Activated naive CD4-positive, alpha-beta T cell treated with anti-CD3 and anti-CD28 coated beads, Interleukin-2, amount 50 U/mL, for 24 hours (primary cell): Measurements from ENCODE around the gene GSC2.

Source experiments
- H3K27ac Mint-ChIP-seq: one replicate; pipeline ENCODE4 v1.8.0; 2021; ENCODE audit warnings: mild to moderate bottlenecking, mixed read lengths
- H3K27me3 Mint-ChIP-seq: one replicate; pipeline ENCODE4 v1.8.0; 2021; ENCODE audit warnings: mixed read lengths
- H3K36me3 Mint-ChIP-seq: one replicate; pipeline ENCODE4 v1.8.0; 2021; ENCODE audit warnings: mixed read lengths
- H3K4me1 Mint-ChIP-seq: one replicate; pipeline ENCODE4 v1.8.0; 2021; ENCODE audit warnings: mixed read lengths
- H3K4me3 Mint-ChIP-seq: one replicate; pipeline ENCODE4 v1.8.0; 2021; ENCODE audit warnings: mild to moderate bottlenecking, mixed read lengths
- H3K9me3 Mint-ChIP-seq: one replicate; pipeline ENCODE4 v1.8.0; 2021; ENCODE audit warnings: mixed read lengths

GSC2 gene

GRCh38 chr22:19122752-19123492 lies 27.2 kb downstream of the GSC2 start:
- no peaks in the 10 kb centered on the region for H3K9me3 Mint-ChIP-seq
- H3K27ac Mint-ChIP-seq: no peak overlapping the region
- H3K4me3 Mint-ChIP-seq: peak overlapping the region; percentile 82
- H3K4me1 Mint-ChIP-seq: peaks cover 44% of the 10 kb centered on the region
- no peaks in the 10 kb centered on the region for H3K36me3 Mint-ChIP-seq
- no peaks in the 10 kb centered on the region for H3K27me3 Mint-ChIP-seq

GRCh38 chr22:19122143-19122751 lies 27.8 kb downstream of the GSC2 start, which contains the start of gene DGCR2:
TSS of gene DGCR2 (minus strand) at chr22:19122412. CDS start at chr22:19122206, 206 bp downstream.
- Mint-ChIP-seq H3K9me3 (no peaks in the 10 kb centered on the region), H3K4me1 (peaks cover 51% of the 10 kb centered on the region), H3K36me3 (no peaks in the 10 kb centered on the region), H3K27ac (peak within 1 kb of the TSS; percentile 51), H3K27me3 (no peaks in the 10 kb centered on the region), H3K4me3 (peak within 1 kb of the TSS; percentile 93)

- H3K9me3 Mint-ChIP-seq: no peaks in the 10 kb centered on the region
- peak overlapping the region; percentile 93 for H3K4me3 Mint-ChIP-seq
- H3K36me3 Mint-ChIP-seq: no peaks in the 10 kb centered on the region
- H3K4me1 Mint-ChIP-seq: peaks cover 57% of the 10 kb centered on the region
- peak overlapping the region; percentile 51 for H3K27ac Mint-ChIP-seq
- H3K27me3 Mint-ChIP-seq: no peaks in the 10 kb centered on the region
Observed at GRCh38 chr22:19121631-19122142, 28.4 kb downstream of the GSC2 start.

GRCh38 chr22:19120829-19121630 lies 29.1 kb downstream of the GSC2 start:
- Mint-ChIP-seq H3K9me3 (no peaks in the 10 kb centered on the region), H3K4me3 (peak overlapping the region; percentile 93), H3K4me1 (peaks cover 63% of the 10 kb centered on the region), H3K27ac (peak overlapping the region; percentile 77), H3K27me3 (no peaks in the 10 kb centered on the region), H3K36me3 (no peaks in the 10 kb centered on the region)

- no peaks in the 10 kb centered on the region for H3K36me3 Mint-ChIP-seq
- H3K4me3 Mint-ChIP-seq: peak overlapping the region; percentile 93
- H3K9me3 Mint-ChIP-seq: no peaks in the 10 kb centered on the region
- peak overlapping the region; percentile 70 for H3K27ac Mint-ChIP-seq
- H3K4me1 Mint-ChIP-seq: peaks cover 74% of the 10 kb centered on the region
- H3K27me3 Mint-ChIP-seq: no peaks in the 10 kb centered on the region
Observed at GRCh38 chr22:19119949-19120348, 30.1 kb downstream of the GSC2 start.

- Mint-ChIP-seq H3K36me3 (no peaks in the 10 kb centered on the region), H3K27me3 (no peaks in the 10 kb centered on the region), H3K9me3 (no peaks in the 10 kb centered on the region), H3K4me1 (peaks cover 83% of the 10 kb centered on the region), H3K27ac (peak overlapping the region; percentile 4), H3K4me3 (peak overlapping the region; percentile 42)
Observed at GRCh38 chr22:19118329-19118880, 31.7 kb downstream of the GSC2 start.

GRCh38 chr22:19117111-19117512 lies 33.0 kb downstream of the GSC2 start:
- Mint-ChIP-seq H3K9me3 (no peaks in the 10 kb centered on the region), H3K4me1 (peaks cover 81% of the 10 kb centered on the region), H3K27me3 (no peaks in the 10 kb centered on the region), H3K27ac (peak overlapping the region; percentile 27), H3K36me3 (no peaks in the 10 kb centered on the region), H3K4me3 (peak overlapping the region; percentile 43)

- no peaks in the 10 kb centered on the region for H3K36me3 Mint-ChIP-seq
- peak overlapping the region; percentile 79 for H3K27ac Mint-ChIP-seq
- no peaks in the 10 kb centered on the region for H3K27me3 Mint-ChIP-seq
- no peaks in the 10 kb centered on the region for H3K9me3 Mint-ChIP-seq
- H3K4me3 Mint-ChIP-seq: peak overlapping the region; percentile 30
- peaks cover 83% of the 10 kb centered on the region for H3K4me1 Mint-ChIP-seq
Observed at GRCh38 chr22:19115628-19116027, 34.5 kb downstream of the GSC2 start.

GRCh38 chr22:19114984-19115552 lies 35.0 kb downstream of the GSC2 start:
- H3K4me3 Mint-ChIP-seq: peak overlapping the region; percentile 30
- no peaks in the 10 kb centered on the region for H3K36me3 Mint-ChIP-seq
- H3K4me1 Mint-ChIP-seq: peaks cover 82% of the 10 kb centered on the region
- H3K27ac Mint-ChIP-seq: peak overlapping the region; percentile 30
- no peaks in the 10 kb centered on the region for H3K27me3 Mint-ChIP-seq
- H3K9me3 Mint-ChIP-seq: no peaks in the 10 kb centered on the region

DNA sequence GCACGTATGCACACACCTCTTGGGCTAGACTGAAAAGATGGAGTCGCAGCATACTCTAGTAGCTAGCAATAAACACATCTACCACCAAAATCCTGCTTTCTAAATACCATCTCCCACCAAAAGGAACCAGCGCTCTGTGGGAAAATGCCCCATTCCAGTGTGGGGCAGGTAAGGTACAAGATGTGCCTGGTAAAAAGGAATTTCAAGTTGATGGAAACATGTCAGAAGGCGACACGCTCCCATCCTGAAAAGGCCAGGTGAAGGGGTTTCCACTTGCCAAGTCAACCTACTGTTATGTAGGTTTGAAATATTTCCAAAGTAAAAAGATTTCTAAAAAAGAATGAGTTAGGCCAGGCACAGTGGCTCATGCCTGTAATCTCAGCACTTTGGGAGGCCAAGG lies 36.7 kb downstream of the GSC2 start:
- no peaks in the 10 kb centered on the region for H3K9me3 Mint-ChIP-seq
- H3K27ac Mint-ChIP-seq: no peak overlapping the region
- H3K4me3 Mint-ChIP-seq: no peak overlapping the region
- no peaks in the 10 kb centered on the region for H3K27me3 Mint-ChIP-seq
- H3K36me3 Mint-ChIP-seq: no peaks in the 10 kb centered on the region
- peaks cover 82% of the 10 kb centered on the region for H3K4me1 Mint-ChIP-seq

- peak overlapping the region; percentile 73 for H3K27ac Mint-ChIP-seq
- H3K9me3 Mint-ChIP-seq: no peaks in the 10 kb centered on the region
- H3K36me3 Mint-ChIP-seq: no peaks in the 10 kb centered on the region
- no peak overlapping the region for H3K4me3 Mint-ChIP-seq
- H3K27me3 Mint-ChIP-seq: no peaks in the 10 kb centered on the region
- H3K4me1 Mint-ChIP-seq: peaks cover 81% of the 10 kb centered on the region
Observed at GRCh38 chr22:19111584-19111983, 38.5 kb downstream of the GSC2 start.

DNA sequence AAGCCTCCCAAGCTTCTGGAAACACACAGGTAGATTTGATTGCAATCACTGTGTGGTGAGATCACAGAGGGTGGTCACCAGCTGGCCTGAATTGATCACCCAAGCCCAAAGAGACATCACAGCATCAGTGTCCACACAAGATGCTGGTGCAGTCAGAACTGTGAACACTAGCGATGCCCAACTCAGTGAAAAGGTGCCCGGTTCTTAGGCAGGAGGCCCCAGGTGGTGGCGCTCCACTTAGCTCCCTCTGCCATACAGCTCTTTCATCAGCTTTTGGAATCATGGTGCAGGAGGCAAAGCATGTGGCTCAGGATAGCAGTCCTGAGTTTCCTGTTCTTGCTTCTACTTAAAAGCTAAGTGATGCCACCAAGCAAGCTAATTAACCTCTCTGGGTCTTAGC lies 39.0 kb downstream of the GSC2 start:
- Mint-ChIP-seq H3K4me1 (peaks cover 81% of the 10 kb centered on the region), H3K27ac (peak overlapping the region; percentile 73), H3K36me3 (no peaks in the 10 kb centered on the region), H3K4me3 (peak overlapping the region; percentile 17), H3K9me3 (no peaks in the 10 kb centered on the region), H3K27me3 (no peaks in the 10 kb centered on the region)

DNA sequence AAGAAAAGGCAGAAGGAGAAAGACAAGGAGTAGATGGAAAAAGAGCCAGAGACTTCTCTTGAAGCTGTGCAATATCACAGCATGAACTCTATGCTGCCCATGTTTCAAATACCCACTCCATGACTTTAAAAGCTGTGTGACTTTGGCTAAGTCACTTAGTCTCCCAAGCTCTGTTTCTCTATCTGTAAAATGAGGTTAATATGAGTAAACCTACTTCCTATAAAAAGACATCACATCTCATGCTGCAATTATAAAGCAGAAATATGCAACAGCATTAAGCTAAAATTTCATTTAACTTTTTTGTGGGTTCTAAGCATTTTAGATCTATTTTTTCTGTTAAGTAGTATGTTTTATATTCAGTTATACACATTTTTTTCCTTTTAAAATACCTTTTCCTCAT lies 39.4 kb downstream of the GSC2 start:
- no peaks in the 10 kb centered on the region for H3K36me3 Mint-ChIP-seq
- H3K4me3 Mint-ChIP-seq: peak overlapping the region; percentile 17
- no peaks in the 10 kb centered on the region for H3K27me3 Mint-ChIP-seq
- H3K4me1 Mint-ChIP-seq: peaks cover 80% of the 10 kb centered on the region
- H3K9me3 Mint-ChIP-seq: no peaks in the 10 kb centered on the region
- H3K27ac Mint-ChIP-seq: peak overlapping the region; percentile 73

GRCh38 chr22:19110064-19110458 lies 40.0 kb downstream of the GSC2 start:
- Mint-ChIP-seq H3K36me3 (no peaks in the 10 kb centered on the region), H3K4me1 (peaks cover 74% of the 10 kb centered on the region), H3K4me3 (peak overlapping the region; percentile 78)

More at GRCh38 chr22:19110064-19110458, 40.0 kb downstream of the GSC2 start:
- Mint-ChIP-seq H3K27ac (peak overlapping the region; percentile 79), H3K9me3 (no peaks in the 10 kb centered on the region), H3K27me3 (no peaks in the 10 kb centered on the region)
